ENCODE results near the gene MARCHF10.
"Not testable (repeated sequence)": the region's sequence is repeated elsewhere in the genome, so short reads cannot be mapped to it uniquely, and the experiment has no call there.

Gene MARCHF10

DNA sequence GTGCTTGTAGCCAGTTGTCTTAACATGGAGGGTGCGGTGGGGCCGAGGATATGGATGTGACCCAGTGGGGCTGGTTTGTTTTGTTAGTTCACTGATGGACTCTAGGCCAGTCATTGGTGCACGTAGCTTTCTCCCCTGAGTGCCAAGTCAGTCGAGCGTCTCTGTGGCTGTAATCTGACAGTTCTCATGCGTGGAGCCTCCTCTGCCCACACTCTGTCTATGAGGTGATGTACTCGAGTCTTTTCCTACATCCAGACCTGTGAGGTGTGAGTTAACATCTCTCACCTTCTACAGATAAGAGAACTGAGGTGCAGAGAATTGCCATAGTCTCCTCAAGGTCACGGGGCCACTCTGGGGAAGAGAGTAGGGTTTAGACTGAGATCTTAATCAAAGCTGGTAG, 90.2 kb downstream of the MARCHF10 start:
- DNase-seq (ENCODE audit: low spot score), result no peak

- DNase-seq (ENCODE audit: low spot score), result no peak
Measured at GRCh38 chr17:62717589-62717855, 90.6 kb downstream of the MARCHF10 start.

DNA sequence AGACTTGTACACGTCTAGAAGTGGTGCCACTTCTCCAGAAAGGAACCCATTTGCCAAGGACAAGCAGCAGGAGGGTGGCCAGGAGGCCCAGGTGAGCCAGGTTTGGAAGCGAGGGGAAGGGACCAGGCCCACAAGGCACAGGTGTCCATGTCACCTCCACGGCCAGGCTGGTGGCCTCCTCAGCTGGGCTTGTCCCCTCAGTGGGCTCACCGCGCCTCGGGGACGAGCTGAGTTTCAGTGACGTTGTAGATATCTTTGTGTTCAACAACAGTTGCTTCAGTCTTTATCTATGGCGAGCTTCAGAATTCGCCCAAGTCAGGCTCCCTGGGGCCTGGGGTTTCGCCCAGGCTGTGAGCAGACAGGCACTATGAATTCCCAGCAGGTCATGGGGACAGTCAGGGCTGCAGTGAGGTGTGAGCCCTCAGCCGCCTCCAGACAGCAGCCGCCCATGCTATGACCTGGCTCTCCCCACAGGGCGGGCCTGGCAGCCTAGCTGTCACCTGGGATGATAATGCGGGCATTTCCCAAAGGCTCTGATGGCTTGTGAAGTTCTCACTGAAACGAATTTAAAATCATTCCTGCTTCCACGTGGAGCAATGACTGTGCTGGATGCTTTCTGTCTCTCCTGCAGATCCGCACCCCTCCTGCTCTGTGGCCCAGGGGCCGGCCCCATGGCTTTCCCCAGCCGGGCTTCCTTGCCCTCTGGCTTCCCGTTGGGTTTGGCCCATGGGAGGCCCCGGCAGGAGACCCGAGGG, 91.1 kb downstream of the MARCHF10 start:
- DNase-seq (ENCODE audit: low spot score), result no peak

DNA sequence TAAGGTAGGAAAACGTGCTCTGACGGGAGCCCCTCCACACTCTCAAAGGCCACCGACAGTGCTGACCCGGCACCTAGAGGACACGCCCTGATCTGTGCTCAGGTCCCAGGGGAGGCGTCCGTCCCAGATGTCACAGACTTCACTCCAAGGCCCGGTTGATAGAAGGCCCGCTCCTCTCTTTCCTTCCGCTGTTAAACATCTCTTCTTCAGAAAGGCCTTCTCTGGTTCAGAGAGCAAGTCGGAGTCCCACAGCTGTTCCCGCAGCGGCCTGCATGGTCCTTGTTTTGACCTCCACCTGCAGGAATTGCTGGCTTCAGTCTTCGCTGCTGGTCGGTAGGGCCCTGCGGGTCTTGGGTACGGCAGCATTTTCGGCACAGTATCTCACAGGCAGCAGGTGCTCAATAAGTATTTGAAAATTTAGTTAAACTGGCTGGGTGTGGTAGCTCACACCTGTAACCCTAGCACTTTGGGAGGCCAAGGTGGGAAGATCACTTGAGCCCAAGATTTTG, 92.2 kb downstream of the MARCHF10 start:
- no peak for DNase-seq (ENCODE audit: low spot score)

GRCh38 chr17:62714016-62714777, 93.9 kb downstream of the MARCHF10 start:
- no peak for DNase-seq (ENCODE audit: low spot score)

DNA sequence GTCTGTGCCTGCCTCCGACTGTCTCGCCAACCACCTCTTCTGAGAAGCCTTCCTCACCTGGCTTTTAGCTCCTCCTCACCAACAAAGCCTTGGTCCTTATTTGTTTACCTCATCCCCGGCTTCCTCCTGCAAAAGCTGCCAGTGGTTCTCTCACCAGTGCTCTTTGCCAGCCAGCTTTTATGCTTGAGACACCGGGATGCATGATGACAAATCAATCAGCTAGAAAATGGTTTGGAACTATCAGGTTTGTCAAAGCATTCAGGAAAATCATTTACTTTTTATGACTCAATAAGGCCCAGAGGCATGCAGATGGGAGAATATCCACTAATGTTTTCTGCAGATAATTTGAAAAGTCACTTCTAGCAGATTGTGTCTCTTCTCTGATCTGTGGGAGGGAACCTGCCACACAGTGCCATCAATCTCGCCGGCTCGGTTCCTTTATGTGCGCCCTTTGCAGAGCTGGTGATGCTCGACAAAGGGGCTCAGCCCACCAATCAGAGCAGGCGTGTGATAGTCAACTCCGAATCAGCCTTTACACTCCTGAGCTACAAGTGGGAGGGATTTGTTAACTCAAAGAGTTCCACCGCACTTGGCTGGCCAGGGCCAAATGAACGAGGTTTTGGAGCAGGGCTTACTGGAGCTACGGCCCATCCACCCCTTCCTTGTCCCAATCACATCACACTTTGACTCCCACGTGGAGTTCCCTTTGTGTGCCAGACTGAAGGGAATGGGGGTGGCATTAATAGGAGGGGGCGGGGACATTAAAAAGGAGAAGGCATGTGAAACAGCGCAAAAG, 94.8 kb downstream of the MARCHF10 start:
- no peak for DNase-seq (ENCODE audit: low spot score)

GRCh38 chr17:62712171-62712581, 95.9 kb downstream of the MARCHF10 start:
- DNase-seq (ENCODE audit: low spot score), result no peak

GRCh38 chr17:62708587-62708986, 99.5 kb downstream of the MARCHF10 start:
- no peak for DNase-seq (ENCODE audit: low spot score)

- no peak for DNase-seq (ENCODE audit: low spot score)
Measured at GRCh38 chr17:62707425-62707739, 100.7 kb downstream of the MARCHF10 start.

DNA sequence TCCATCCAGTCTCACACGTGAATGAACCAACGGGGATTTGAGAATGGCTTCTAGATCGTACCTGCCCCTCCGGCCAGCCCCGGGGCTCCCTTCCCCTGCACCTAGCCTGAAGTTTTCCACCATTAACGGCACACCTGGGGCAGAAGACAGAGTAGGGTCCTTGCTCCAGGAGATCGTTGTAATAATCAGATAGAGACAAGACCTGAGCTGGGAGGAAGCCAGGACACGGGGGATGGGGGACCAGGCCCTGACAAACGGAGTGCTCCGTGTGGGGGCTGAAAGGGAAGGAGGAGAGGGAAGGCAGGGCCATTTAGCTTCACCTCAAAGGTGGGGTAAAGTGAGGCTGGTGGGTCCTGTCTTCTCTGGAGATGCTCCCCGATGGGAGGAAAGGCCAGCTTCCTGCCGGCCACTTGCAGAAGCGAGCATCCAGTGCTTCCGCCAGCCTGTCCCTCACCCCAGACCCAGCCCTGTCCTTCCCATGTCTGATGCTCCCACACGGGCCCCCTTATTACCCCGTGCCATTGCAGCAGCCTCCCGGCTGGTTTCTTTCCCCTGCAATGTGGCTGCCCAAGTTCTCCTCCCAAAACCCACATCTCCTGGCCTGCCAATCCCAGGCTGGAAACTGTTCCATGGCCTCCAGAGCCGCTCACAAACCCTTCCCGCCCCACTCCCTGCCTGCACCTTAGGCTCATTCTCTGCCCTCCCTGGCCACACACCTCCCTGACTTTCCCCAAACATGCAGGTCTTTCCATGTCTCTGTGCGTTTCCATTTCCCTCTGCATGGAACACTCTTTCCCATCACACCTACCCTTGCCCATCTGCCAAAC, 101.3 kb downstream of the MARCHF10 start:
- DNase-seq (ENCODE audit: low spot score), result no peak

DNA sequence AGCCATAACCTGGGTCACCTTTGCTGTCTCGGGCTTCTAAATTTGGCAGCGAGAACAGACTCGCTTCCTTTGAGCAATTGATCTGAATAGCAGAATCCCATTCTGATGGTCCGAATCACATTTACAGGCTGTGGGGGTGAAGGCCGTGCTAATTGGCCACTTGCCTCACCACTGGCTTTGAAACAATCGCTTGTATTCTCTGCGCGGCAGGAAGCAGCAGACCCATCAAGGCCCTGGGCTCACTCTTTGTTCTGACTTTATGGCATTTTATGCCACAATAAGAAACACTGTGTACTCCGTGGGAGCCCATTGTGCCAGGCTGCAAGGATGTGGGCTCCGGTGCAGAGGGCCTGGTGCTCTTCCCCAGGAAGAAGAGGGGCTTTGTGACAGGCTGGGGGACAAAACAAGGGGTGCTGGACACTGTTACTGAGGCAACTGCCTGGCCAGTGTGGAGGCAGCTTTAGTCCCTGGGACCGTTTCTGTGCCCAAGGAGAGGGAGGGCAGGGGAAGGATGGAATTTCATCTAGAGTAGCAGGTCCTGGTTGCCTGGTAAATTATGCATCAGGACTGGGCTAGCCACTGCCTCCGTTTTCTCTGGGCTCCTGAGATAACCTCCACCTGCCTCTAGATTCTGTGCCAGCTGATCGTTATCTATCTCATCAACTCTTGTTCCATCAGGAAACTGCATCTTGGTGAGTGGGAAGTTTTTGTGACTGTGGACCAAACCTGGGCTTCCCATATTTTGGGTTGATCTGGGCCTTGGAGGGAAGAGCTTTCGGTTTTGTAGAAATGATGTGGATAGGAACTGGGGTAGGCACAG, 102.1 kb downstream of the MARCHF10 start:
- DNase-seq (ENCODE audit: low spot score), result no peak

- no peak for DNase-seq (ENCODE audit: low spot score)
Measured at GRCh38 chr17:62705156-62705777, 102.8 kb downstream of the MARCHF10 start.

DNA sequence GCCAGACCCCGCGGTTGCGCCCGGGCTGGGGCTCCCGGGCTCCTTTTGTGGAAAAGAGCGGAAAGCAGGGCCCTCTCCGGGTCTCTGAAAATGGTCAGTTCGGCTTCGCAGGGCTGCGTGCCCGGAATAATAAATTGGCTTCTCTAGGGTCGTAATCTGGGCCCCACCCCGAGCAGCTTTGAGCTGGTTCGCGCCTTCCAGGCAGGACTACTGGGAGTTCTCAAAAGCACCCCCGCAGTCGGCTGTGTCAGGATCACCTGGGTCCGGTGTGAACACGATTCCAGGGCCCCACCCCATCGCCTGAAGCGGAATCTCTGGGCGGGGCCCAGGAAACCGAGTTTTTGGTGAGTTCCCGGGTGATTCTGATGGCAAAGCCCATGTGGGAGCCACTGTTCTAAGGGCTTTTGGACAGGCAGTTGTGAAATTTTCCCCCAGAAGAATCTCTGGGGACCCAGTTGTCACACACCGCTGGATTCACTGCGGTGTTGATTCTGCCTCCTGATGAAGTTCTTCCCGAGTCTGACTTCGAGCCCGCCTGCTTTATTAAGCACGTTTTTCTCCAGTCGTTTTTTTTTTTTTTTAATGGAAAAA, 103.6 kb downstream of the MARCHF10 start:
- peak; percentile 22 for DNase-seq (ENCODE audit: low spot score)

DNA sequence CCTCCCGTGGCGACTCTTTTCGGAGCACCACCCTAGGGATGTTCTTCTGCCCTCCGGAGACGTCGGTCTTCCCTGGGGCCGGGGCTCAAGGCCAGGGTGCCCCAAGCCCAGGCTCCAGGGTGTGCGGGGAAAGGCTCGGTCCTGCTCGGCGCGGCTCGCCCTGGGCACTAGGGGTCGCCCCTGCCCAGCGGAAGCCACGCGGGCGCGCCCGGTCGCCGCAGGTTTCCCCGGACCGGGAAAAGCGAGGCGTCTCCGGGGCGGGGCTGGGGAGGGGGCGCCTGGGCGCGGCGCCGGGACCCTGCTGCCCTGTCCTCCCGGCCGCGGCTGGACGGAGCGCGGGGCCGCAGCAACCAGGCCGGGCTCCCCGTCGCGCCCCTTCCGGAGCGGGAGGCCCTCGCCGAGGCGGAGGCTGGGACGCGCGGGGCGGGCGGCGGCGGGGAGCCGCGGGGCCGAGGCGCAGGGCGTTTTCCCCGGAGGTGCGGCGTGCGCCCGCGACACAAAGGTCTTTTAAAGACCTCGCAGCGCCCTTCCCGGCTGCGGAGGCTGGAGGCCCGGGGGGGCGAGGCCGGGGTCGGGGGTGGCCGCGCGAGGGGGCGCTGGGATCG, 104.2 kb downstream of the MARCHF10 start:
- DNase-seq (ENCODE audit: low spot score), result peak; percentile 77

DNA sequence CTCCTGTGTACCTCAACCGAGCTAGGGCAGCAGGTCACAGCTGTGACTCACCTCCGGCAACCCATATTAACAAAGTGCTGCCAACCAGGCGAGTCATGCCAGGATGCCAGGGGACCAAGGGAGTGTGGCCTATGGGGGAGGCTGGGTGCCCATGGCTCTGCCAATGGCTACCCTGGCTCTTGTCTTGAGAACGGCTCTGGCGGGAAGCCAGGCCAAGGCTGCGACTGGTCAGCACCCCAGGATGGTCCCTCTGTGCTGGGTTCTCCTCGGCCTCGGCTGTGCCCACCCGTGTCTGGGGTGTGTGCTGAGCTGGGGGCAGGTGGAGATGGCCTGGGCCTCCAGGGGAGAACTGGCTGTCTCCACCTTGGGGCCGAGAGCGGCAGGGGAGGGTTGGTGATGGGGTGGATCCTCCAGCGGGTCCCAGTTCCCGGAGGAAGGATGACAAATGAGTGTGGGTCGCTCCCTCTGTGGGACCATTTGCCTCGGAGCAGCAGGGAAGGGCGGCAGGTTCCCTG, 104.8 kb downstream of the MARCHF10 start:
- peak; percentile 81 for DNase-seq (ENCODE audit: low spot score)

- DNase-seq (ENCODE audit: low spot score), result no peak
Measured at GRCh38 chr17:62702746-62703260, 105.3 kb downstream of the MARCHF10 start.

GRCh38 chr17:62701706-62702085, 106.4 kb downstream of the MARCHF10 start:
- no peak for DNase-seq (ENCODE audit: low spot score)

GRCh38 chr17:62700964-62701705, 107.0 kb downstream of the MARCHF10 start:
- DNase-seq (ENCODE audit: low spot score), result no peak

DNA sequence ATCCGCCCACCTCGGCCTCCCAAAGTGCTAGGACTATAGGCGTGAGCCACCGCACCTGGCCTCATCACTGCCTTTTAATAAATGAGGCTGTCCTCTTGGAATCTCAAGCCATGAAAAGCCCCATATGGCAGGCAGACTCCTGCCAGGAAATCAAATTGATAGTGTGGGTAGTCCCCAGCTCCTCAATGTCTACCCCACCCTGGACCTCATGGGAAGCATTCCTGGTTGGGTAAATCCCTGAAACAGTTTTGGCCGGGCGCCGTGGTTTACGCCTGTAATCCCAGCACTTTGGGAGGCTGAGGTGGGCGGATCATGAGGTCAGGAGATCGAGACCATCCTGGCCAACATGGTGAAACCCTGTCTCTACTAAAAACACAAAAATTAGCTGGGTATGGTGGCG, 109.7 kb downstream of the MARCHF10 start:
- not testable (repeated sequence) for DNase-seq (ENCODE audit: low spot score)
